Measurements from ENCODE around the gene LRP5. TPM values are rescaled to one million over a fixed set of nuclear protein-coding genes. Genes with fewer than 3 reads are reported as not detected.
A peak's percentile ranks its signal among the peaks of the same experiment; 100 is the strongest.
"Not testable (repeated sequence)": the region's sequence is repeated elsewhere in the genome, so short reads cannot be mapped to it uniquely, and the experiment has no call there.

Gene LRP5
- polyA plus RNA-seq, 10 donors: 38.0 to 66.2 (median 46.8) TPM

GRCh38 chr11:68385128-68385527, 72.7 kb downstream of the LRP5 start:
- DNase-seq: no peak

DNA sequence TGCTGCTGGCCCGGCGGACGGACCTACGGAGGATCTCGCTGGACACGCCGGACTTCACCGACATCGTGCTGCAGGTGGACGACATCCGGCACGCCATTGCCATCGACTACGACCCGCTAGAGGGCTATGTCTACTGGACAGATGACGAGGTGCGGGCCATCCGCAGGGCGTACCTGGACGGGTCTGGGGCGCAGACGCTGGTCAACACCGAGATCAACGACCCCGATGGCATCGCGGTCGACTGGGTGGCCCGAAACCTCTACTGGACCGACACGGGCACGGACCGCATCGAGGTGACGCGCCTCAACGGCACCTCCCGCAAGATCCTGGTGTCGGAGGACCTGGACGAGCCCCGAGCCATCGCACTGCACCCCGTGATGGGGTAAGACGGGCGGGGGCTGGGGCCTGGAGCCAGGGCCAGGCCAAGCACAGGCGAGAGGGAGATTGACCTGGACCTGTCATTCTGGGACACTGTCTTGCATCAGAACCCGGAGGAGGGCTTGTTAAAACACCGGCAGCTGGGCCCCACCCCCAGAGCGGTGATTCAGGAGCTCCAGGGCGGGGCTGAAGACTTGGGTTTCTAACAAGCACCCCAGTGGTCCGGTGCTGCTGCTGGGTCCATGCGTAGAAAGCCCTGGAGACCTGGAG, 74.1 kb downstream of the LRP5 start:
- no peak for DNase-seq

DNA sequence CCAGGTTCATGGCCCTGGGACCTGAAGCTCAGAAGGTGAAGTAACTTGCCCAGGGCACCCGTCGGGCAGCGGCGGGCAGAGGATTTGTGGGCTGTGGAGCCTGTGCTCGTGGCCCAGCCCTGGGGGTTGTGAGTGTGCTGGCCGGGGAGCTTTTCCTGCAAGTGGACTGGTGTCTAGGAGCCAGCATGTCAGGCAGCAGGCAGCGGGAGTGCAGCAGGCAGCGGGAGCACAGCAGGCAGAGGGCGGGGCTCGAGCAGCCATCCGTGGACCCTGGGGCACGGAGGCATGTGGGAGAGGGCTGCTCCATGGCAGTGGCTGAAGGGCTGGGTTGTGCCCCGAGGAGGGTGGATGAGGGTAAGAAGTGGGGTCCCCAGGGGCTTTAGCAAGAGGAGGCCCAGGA, 75.4 kb downstream of the LRP5 start:
- DNase-seq: no peak

- DNase-seq: no peak
Observed at GRCh38 chr11:68388595-68389198, 76.3 kb downstream of the LRP5 start.

DNA sequence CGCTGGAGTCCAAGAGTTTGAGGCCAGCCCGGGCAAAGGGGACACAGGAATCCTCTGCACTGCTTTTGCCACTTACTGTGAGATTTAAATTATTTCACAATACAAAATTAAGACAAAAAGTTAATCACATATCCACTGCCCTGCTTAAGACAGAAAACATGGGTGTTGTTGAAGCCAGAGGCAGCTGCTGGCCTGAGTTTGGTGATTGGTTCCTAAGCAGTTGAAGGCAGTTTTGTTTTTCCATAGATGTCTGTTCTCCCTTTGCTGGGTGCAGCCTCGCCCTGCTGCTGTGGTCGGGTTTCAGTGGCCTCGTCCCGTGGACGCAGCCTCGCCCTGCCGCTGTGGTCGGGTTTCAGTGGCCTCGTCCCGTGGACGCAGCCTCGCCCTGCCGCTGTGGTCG, 77.9 kb downstream of the LRP5 start:
- no peak for DNase-seq

- no peak for DNase-seq
Observed at GRCh38 chr11:68392822-68393221, 80.4 kb downstream of the LRP5 start.

DNA sequence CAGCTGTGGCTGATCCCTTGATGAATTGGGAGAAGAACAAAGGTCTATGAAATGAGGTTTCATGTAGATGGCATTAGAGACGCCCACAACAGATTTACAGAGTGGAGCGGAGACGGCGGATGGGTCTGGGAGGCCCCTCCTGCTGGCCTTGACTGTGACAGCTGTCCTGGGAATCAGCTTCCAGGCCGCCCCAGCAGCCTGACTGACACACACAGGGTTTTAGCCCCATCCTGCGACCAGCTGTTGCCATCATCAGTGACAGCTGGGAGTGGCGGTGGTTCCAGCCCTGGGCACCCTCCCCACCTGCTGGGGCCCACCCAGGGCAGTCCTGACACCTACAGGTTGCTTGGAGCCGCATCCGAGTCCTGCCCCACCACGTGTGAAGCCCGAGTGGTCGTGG, 84.1 kb downstream of the LRP5 start:
- peak in 2 of 3 donors; percentile 78 to 81 for DNase-seq

- no peak for DNase-seq
Observed at GRCh38 chr11:68397256-68397655, 84.9 kb downstream of the LRP5 start.

- peak in 2 of 3 donors; percentile 72 to 88 for DNase-seq
Observed at GRCh38 chr11:68398995-68399851, 86.8 kb downstream of the LRP5 start.

DNA sequence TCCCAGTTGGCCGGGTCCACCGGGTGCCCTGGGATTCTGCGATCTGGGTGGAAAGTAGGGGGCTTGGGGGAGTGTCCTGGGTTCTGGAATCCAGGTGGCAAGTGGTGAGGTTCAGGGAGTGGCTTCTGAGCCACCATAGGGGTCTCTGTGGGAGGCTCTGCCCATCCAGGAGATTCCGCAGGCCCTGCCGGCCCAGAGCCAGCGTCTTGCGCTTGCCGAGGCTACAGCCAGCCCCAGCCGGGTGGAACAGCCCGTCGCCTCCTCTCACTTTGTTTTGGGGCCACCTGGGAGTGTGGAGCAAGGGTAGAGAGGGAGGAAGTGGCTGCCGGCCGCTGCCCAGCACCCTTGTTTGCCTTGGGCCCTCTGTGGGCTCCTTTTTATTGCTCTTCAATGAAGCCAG, 87.5 kb downstream of the LRP5 start:
- DNase-seq: peak in 1 of 3 donors; percentile 62

- not testable (repeated sequence) for DNase-seq
Observed at GRCh38 chr11:68400584-68400983, 88.2 kb downstream of the LRP5 start.

GRCh38 chr11:68401856-68402255, 89.5 kb downstream of the LRP5 start:
- DNase-seq: no peak

- DNase-seq: no peak
Observed at GRCh38 chr11:68402355-68403031, 90.1 kb downstream of the LRP5 start.

GRCh38 chr11:68403424-68403823, 91.0 kb downstream of the LRP5 start:
- DNase-seq: no peak

GRCh38 chr11:68403831-68404230, 91.4 kb downstream of the LRP5 start:
- no peak for DNase-seq

DNA sequence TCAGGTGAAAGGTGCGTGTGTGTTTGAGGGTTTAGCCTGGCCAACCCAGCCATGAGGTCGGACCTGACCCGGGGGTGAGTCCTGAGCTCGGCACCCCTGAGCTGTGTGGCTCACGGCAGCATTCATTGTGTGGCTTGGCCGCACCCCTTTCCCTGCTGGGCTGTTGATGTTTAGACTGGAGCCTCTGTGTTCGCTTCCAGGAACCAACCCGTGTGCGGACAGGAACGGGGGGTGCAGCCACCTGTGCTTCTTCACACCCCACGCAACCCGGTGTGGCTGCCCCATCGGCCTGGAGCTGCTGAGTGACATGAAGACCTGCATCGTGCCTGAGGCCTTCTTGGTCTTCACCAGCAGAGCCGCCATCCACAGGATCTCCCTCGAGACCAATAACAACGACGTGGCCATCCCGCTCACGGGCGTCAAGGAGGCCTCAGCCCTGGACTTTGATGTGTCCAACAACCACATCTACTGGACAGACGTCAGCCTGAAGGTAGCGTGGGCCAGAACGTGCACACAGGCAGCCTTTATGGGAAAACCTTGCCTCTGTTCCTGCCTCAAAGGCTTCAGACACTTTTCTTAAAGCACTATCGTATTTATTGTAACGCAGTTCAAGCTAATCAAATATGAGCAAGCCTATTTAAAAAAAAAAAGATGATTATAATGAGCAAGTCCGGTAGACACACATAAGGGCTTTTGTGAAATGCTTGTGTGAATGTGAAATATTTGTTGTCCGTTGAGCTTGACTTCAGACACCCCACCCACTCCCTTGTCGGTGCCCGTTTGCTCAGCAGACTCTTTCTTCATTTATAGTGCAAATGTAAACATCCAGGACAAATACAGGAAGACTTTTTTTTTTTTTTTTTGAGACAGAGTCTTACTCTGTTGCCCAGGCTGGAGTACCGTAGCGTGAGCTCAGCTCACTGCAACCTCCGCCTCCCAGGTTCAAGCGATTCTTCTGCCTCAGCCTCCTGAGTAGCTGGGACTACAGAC, 94.2 kb downstream of the LRP5 start:
- no peak for DNase-seq

DNA sequence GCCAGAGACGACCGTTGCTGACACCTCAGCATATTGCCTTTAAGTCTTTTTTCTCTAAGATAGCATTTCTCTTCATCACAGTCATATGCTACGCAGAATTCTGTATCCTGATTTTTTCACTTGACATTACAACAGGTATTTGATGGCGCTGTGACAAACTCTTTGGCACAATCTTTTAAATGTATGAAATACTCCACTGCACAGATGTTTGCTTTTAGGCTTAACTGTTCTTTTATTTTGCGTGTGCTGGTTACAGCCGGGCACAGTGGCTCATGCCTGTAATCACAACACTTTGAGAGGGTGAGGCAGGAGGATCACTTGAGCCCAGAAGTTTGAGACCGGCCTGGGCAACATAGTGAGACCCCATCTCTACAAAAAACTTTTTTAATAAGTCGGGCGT, 96.1 kb downstream of the LRP5 start:
- no peak for DNase-seq

DNA sequence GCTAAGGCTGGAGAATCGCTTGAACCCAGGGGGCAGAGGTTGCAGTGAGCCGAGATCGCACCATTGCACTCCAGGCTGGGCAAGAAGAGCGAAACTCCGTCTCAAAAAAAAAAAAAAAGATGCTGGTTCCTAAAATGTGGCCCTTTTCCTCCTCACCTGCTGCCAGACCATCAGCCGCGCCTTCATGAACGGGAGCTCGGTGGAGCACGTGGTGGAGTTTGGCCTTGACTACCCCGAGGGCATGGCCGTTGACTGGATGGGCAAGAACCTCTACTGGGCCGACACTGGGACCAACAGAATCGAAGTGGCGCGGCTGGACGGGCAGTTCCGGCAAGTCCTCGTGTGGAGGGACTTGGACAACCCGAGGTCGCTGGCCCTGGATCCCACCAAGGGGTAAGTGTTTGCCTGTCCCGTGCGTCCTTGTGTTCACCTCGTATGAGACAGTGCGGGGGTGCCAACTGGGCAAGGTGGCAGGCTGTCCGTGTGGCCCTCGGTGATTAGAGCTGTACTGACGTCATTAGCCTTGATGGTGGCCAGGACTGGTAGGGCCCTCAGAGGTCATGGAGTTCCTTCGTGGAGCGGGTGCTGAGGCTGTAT, 97.5 kb downstream of the LRP5 start:
- no peak for DNase-seq

DNA sequence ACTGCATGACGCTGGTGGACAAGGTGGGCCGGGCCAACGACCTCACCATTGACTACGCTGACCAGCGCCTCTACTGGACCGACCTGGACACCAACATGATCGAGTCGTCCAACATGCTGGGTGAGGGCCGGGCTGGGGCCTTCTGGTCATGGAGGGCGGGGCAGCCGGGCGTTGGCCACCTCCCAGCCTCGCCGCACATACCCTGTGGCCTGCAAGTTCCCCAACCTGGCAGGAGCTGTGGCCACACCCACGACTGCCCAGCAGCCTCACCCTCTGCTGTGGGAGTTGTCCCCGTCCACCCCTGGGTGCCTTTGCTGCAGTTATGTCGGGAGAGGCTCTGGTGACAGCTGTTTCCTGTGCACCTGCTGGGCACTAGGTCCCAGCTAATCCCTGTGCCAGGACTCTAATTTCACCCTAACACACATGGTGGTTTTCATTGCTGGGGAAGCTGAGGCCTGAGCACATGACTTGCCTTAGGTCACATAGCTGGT, 99.2 kb downstream of the LRP5 start:
- peak in 1 of 3 donors; percentile 54 for DNase-seq

Data from muscle of back (tissue), 11 donors.